AG04449 (cell line): ENCODE measurements around the gene ZNF273.

ENCODE experiments used
- CTCF ChIA-PET: fragments of 350-600 bp; formaldehyde crosslinking; extraction: SDS; loops from one replicate; lab custom pipeline; 2021; ENCODE audit warnings: antibody characterized with exemption; lab: Yijun Ruan, JAX
- POLR2A ChIA-PET: fragments of 400-600, 350-600 bp; formaldehyde crosslinking; extraction: SDS; loops from one replicate; lab custom pipeline; 2020; ENCODE audit warnings: antibody characterized with exemption, inconsistent platforms; lab: Yijun Ruan, JAX
- DNase-seq: peaks from one replicate; pipeline ENCODE4 v3.0.0-alpha.2; 2010; ENCODE audit warnings: low read depth, low spot score
- H3K4me3 ChIP-seq: 2 replicates; pipeline ENCODE4 v1.5.1; 2011; ENCODE audit warnings: low read depth, mild to moderate bottlenecking, control low read depth, low read length
- CTCF ChIP-seq: IDR thresholded peaks from one replicate; pipeline ENCODE4 v1.5.1; 2011; ENCODE audit warnings: mild to moderate bottlenecking, moderate library complexity, low read length, control low read depth, inconsistent platforms; ENCODE audit not compliant: insufficient read depth; ENCODE audit errors: missing control alignments

ZNF273 gene

GRCh38 chr7:64868499-64868898 lies 34.6 kb upstream of the ZNF273 start:
- DNase-seq = no peak
- POLR2A ChIA-PET = no interaction called here

DNA sequence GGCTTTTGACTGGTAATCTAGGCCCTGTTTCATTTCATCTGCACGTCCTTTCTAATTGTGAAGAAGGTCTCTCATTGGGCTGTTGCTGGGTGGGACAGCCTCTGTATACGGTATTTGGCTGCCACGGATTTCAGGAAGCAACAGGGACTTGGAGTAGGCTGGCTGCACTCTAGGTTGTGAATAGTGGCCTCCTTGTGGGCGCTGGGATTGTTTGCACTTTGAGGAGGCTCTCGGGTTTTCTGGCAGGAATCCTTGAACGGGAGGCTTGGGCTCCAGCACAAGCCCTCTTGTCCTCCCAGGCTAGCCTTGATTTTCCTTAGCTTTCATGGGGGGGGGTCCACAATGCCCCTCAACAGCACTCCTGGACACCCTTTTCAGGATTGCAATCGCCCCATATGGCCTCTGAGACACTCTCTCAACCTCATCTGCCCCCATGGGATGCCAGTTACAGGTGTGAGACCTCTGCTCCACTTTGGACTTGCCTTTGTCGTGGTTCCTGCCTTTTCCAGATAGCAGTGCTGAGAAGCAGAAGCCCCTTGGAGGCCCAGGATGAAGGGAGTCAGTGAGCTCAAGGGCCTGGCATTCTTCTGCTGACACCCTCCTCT lies 33.9 kb upstream of the ZNF273 start:
- TF ChIP-seq CTCF = no peak
- H3K4me3 ChIP-seq = no peak overlapping the region
- ChIA-PET POLR2A (no interaction called here), CTCF (no interaction called here)
- DNase-seq = no peak

More at GRCh38 chr7:64868499-64868898, 34.6 kb upstream of the ZNF273 start:
- TF ChIP-seq CTCF = no peak
- no peak overlapping the region for H3K4me3 ChIP-seq
- CTCF ChIA-PET = no interaction called here

DNA sequence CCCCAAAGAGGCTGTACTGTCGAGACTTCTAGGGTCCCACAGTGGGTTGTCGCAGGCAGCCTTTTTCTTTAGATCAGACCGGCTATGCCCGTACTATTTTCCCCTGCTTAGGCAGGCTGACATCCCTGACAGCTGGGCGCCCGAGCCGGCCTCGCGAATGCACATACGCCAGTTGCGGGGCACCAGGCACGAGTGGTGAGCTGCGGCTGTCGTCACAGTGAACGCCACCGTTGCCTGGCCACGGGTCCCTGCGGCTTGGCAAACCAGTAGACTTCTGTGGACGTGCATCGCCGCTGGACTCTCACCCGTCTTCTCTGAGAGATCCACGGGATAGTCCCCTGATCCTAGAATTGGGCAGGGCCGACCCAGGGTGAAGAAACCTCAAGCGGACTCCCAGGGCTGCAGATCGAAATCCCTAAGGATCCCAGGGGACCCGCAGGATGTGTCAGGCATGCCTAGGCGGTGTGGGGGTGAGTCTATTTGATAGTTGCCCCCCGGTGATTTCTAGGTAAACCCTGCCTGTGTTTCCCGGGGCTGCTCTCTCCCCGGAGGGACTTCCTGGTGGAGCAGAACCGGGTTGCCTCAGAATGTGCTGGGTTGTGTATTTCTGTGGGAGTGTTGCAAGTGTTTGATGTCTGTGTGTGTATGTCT lies 33.0 kb upstream of the ZNF273 start:
- no peak overlapping the region for H3K4me3 ChIP-seq
- no peak for TF ChIP-seq CTCF
- no peak for DNase-seq
- CTCF ChIA-PET = no interaction called here
- POLR2A ChIA-PET = no interaction called here

DNA sequence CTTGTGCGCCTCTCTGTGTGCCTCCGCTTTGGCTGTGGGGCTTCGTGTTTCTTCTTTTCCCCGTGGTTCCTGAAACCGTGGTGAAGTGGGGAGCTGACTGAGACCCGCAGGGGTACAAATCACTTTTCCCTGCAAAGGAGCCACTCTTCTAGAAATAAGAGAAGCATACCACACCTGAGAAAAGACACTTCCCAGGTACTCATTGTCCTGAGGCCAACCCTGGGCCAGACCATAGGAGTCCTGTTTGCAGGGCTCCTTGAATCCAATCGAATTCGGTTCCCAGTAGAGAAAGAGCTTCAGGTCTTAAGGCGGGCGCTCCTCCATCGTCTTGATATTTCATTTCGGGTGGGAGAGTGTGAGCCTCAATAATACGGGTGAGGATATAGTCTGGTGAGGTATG lies 32.4 kb upstream of the ZNF273 start:
- no peak overlapping the region for H3K4me3 ChIP-seq
- ChIA-PET CTCF (no interaction called here), POLR2A (no interaction called here)
- no peak for TF ChIP-seq CTCF
- no peak for DNase-seq

- POLR2A ChIA-PET = no interaction called here
- TF ChIP-seq CTCF = no peak
These were observed 31.3 kb upstream of the ZNF273 start for GRCh38 chr7:64871761-64872160.

DNA sequence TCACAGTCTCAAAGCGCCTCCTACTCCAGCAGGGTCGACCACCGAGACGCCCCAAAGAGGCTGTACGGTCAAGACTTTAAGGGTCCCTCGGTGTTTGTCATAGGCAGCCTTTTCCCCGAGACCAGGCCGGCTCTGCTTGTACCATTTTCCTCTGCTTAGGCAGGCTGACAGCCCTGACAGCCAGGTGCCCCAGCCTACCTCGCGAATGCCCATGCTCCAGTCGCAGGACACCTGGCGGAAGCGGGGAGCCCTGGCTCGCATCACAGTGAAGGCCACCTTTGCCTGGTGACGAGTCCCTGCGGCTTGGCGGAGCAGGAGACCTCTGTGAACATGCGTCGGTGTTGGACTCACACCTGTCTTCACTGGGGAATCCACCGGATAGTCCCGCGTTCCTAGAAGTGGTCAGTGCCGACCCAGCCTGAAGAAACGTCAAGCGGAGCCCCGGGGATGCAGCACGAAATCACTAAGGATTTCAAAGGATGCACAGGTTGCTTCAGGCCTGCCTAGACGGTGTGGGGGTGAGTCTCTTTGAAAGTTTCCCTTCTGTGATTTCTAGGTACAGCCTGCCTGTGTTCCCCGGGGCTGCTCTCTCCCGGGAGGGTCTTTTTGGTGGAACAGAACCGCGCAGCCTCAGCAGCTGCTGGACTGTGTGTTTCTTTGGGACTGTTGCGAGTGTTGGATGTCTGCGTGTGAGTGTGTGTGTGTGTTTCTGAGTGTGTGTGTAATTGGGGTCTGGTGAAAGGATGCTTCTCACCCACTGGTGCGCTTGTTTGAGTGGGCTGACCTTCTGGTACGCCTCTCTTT lies 30.5 kb upstream of the ZNF273 start:
- no peak overlapping the region for H3K4me3 ChIP-seq
- no peak for TF ChIP-seq CTCF
- POLR2A ChIA-PET = no interaction called here
- CTCF ChIA-PET = no interaction called here
- no peak for DNase-seq

More at GRCh38 chr7:64871761-64872160, 31.3 kb upstream of the ZNF273 start:
- CTCF ChIA-PET = no interaction called here
- H3K4me3 ChIP-seq = no peak overlapping the region
- no peak for DNase-seq
